Activated CD4-positive, alpha-beta T cell treated with anti-CD3 and anti-CD28 coated beads, Interleukin-2, Interleukin-4, amounts not matched to agents 100 ng/mL and 50 ng/mL, durations not matched to agents 16 hours and 8 hours (primary cell): ENCODE results near the gene EPHB1.

ENCODE experiments used
- DNase-seq: peaks from one replicate; pipeline ENCODE4 v3.0.0-alpha.2; 2020; ENCODE audit warnings: low spot score

EPHB1 gene

GRCh38 chr3:135260025-135260424, 465.0 kb downstream of the EPHB1 start:
- DNase-seq: no peak

DNA sequence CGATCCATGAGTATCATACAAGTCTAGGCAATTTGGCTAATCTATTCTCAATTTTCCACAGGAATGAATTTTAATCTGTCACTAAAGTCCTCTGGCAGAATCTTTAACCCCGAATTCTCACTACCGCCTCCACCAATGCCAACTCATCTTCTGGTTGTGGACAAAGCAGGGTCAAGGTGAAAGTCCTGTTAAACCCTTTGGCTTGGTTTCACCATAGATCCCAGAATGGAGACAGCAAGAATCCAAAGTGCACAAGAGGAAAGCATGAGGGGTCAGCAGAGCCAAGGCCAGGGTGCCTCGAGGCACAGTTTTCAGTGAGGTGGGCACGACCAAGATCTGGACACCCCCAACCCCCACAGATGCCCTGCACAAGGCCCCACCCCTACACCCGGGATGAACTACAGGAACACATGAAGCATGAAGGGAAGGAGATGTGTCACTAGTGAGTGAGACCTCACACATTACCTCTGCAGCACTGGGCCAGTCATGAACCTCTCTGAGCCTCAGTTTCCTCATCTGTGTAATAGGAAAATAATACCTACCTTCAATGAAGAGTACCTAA, 466.2 kb downstream of the EPHB1 start:
- no peak for DNase-seq

DNA sequence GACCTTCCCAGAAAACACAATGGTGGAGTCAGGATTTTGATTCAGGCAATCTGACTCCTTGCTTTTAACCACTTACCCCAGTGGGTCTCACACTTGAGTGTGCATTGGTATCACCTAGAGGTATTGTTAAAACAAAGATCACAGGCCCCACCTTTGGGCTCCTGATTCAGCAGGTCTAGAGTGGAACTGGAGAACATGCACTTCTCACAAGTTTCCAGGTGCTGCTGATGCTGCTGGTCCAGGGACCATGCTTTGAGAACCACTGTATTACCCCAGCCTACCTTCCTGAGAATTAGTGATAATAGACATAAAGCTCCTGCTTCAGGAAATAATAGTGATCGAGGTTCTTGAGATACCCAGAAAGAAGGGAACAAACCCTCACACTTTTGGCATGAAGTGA, 466.9 kb downstream of the EPHB1 start:
- no peak for DNase-seq

GRCh38 chr3:135262441-135262840, 467.4 kb downstream of the EPHB1 start:
- no peak for DNase-seq

- DNase-seq: no peak
These were observed 468.3 kb downstream of the EPHB1 start for GRCh38 chr3:135263331-135263730.

DNA sequence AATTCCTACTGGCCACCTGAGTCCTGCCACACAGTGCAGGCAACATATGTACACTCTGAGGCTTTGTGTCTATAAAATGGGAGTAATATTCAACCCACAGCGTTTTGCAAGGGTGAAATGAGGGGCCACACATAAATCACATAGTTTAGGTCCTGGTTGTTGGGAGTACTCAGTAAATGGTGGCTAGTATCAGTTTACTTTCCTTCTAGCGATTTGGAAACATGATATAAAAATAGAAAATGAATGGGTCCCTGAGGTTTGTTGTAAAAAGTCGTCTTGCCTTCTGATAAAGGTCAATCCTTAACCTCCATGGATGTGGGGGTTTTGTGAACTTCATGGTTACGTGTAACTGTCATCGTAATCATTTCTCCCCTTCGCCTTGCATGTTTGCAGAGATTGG, 472.4 kb downstream of the EPHB1 start:
- DNase-seq: no peak

GRCh38 chr3:135268941-135269532, 474.0 kb downstream of the EPHB1 start:
- DNase-seq: no peak

GRCh38 chr3:135271177-135272025, 476.3 kb downstream of the EPHB1 start:
- DNase-seq: no peak

DNA sequence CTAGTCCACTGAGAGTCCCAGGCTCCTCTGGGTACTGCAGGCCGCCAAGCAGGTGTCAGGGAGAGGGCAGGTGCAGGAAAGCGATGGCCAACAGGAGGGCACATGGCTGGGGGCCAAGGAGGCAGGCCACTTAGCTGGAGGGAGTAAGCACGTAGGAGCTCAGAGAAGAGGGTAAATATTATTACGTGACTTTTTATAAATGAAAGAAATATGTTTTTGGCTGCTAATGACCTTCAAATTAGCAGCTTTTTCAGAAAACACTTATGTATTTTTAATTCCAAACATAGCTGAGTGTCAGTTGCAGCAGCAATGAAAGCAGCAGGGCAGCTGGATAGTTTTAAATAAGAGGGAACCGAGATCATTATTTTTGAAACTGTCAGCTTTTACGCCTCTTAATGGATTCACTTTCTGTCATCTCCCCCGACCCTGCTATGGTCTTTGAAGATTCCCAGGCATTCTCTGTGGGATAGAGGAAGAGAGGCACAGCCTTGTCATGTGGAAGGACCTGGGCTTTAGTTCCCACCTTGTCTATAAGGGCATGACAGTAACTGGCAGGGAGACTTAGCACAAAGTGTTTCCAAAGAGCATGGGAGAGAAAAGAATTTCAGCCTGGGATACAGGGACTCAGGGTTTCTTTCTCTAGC, 477.1 kb downstream of the EPHB1 start:
- no peak for DNase-seq

DNA sequence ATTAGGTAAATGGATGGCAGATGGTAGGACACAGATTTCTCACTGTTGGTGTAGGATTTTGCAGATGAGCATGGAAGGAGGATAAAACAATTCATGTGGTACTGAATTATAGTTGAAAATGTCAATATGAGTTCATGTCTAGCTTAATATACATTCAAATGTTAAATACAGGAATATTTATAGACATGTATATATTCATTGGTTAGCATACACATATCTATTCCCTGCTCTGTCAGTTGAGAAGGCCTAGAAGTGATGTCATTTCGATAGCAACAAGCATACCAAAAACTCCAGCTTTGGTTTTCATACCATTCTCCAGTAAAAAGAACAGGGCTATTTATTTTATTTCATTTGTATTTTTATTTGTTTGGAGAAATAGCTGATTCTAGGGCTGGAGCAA, 497.1 kb downstream of the EPHB1 start:
- DNase-seq: no peak

DNA sequence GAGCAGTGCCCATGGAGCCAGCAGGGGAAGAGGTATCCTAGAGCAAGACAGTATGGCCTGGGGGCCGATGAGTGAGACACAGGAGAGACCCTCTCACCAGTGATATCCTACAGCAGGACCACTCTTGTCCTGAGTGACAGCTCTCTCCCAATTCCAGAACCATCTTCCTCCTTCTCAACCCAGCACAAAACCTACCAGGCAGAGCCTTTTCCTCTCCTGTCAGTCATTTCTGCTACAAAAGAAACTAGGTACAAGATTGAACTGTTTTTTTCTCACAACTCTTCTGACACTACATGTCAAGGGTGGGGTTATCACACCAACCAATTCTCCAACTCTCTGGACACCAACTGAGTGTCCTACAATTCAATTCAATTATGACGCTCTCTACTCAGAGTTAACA, 506.6 kb downstream of the EPHB1 start:
- DNase-seq: no peak

DNA sequence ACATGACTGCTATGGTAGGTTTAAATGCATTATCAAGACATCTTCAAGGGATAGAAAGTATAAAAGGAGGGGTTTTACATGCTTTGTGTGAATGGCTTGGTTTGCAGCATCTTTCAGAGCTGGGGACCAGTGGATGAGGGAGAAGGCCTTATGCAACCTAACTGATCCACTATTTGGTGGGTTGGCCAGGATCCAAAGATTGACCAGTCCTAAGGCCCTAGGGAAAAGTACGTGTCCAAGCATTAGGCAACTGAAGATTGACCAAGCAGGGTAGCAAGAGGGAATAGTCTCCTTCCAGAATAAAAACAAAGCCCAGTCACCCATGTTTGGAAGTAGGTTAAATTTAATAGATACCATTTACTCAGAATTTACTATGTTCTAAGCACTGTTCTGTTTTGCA, 509.3 kb downstream of the EPHB1 start:
- DNase-seq: no peak
